PFSK-1 (cell line): ENCODE results near the gene BZW1.

Experiments used
- FOXP2 ChIP-seq: optimal IDR thresholded peaks from 2 replicates; pipeline ENCODE3; 2011; ENCODE audit warnings: borderline replicate concordance, control low read depth, inconsistent platforms; ENCODE audit not compliant: insufficient read depth; ENCODE audit errors: extremely low read length, extremely low read depth
- POLR2AphosphoS5 ChIP-seq: IDR thresholded peaks from 2 replicates; pipeline ENCODE4 v1.6.1; 2012; ENCODE audit warnings: low read depth, mild to moderate bottlenecking, control low read depth, low read length, moderate library complexity
- SIN3A ChIP-seq: IDR thresholded peaks from 2 replicates; pipeline ENCODE4 v1.6.1; 2012; ENCODE audit warnings: mild to moderate bottlenecking, low read length, moderate library complexity, borderline replicate concordance; ENCODE audit not compliant: insufficient read depth
- TAF1 ChIP-seq: IDR thresholded peaks from 2 replicates; pipeline ENCODE4 v1.6.1; 2012; ENCODE audit warnings: low read length, control low read depth, borderline replicate concordance; ENCODE audit not compliant: insufficient read depth
- TF ChIP-seq, protein P1 (sequence below), 2 experiments: IDR thresholded peaks; 2 replicates each; pipeline versions ENCODE4 v1.6.1 to v1.8.0; 2011 to 2012; ENCODE audit warnings: low read depth in 2 of 2, low read length in 2 of 2, control low read depth in 1 of 2, inconsistent platforms in 1 of 2, mild to moderate bottlenecking in 1 of 2, moderate library complexity in 1 of 2; ENCODE audit not compliant: insufficient read depth in 1 of 2

BZW1 gene

DNA sequence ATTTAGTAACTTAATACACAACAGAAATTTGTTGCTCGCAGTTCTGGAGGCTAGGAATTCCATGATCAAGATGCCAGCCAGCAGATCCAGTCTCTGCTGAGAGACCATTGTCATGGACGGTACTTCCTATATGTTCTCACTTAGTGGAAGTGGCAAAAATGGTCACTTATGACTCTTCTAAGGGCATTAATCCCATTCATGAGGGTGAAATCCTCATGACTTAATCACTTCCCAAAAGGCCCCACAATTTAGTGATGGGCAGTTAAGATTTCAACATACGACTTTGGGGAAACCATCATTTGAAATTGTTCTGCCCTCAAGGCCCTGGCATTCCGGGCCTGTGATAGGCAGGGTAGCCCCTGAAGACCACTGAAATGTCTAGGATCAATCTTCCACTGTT is 23.0 kb downstream of the BZW1 start:
- no peak for TF ChIP-seq FOXP2
- no peak for TF ChIP-seq TAF1
- TF ChIP-seq, protein P1, sequence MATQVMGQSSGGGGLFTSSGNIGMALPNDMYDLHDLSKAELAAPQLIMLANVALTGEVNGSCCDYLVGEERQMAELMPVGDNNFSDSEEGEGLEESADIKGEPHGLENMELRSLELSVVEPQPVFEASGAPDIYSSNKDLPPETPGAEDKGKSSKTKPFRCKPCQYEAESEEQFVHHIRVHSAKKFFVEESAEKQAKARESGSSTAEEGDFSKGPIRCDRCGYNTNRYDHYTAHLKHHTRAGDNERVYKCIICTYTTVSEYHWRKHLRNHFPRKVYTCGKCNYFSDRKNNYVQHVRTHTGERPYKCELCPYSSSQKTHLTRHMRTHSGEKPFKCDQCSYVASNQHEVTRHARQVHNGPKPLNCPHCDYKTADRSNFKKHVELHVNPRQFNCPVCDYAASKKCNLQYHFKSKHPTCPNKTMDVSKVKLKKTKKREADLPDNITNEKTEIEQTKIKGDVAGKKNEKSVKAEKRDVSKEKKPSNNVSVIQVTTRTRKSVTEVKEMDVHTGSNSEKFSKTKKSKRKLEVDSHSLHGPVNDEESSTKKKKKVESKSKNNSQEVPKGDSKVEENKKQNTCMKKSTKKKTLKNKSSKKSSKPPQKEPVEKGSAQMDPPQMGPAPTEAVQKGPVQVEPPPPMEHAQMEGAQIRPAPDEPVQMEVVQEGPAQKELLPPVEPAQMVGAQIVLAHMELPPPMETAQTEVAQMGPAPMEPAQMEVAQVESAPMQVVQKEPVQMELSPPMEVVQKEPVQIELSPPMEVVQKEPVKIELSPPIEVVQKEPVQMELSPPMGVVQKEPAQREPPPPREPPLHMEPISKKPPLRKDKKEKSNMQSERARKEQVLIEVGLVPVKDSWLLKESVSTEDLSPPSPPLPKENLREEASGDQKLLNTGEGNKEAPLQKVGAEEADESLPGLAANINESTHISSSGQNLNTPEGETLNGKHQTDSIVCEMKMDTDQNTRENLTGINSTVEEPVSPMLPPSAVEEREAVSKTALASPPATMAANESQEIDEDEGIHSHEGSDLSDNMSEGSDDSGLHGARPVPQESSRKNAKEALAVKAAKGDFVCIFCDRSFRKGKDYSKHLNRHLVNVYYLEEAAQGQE (IDR thresholded peaks at IDR 0.05; ENCODE audit: insufficient read depth in 1 of 2, low read depth in 2 of 2, low read length in 2 of 2): no peak
- TF ChIP-seq SIN3A: no peak
- TF ChIP-seq POLR2AphosphoS5: no peak

DNA sequence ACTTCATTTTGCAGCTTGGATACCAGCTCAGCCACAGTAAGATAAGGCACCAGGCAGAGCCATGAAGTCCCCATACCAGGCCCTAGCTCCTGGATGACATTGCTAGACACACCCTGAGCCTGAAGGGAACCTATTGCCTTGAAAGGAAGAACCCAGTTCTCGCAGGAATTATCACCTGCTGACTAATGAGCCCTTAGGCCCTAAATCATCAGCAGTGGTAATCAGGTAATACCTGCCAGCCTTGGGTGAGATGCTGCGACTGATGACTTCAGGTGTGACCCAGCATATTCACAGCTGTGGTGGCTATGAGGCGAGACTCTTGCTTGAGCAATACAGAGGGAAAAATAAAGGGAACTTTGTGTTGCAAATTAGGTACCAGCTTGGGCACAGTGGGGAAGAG is 27.8 kb downstream of the BZW1 start:
- TF ChIP-seq SIN3A: no peak
- TF ChIP-seq, protein P1 (IDR thresholded peaks at IDR 0.05; ENCODE audit: insufficient read depth in 1 of 2, low read depth in 2 of 2, low read length in 2 of 2): no peak
- TF ChIP-seq FOXP2: no peak
- no peak for TF ChIP-seq TAF1
- no peak for TF ChIP-seq POLR2AphosphoS5

DNA sequence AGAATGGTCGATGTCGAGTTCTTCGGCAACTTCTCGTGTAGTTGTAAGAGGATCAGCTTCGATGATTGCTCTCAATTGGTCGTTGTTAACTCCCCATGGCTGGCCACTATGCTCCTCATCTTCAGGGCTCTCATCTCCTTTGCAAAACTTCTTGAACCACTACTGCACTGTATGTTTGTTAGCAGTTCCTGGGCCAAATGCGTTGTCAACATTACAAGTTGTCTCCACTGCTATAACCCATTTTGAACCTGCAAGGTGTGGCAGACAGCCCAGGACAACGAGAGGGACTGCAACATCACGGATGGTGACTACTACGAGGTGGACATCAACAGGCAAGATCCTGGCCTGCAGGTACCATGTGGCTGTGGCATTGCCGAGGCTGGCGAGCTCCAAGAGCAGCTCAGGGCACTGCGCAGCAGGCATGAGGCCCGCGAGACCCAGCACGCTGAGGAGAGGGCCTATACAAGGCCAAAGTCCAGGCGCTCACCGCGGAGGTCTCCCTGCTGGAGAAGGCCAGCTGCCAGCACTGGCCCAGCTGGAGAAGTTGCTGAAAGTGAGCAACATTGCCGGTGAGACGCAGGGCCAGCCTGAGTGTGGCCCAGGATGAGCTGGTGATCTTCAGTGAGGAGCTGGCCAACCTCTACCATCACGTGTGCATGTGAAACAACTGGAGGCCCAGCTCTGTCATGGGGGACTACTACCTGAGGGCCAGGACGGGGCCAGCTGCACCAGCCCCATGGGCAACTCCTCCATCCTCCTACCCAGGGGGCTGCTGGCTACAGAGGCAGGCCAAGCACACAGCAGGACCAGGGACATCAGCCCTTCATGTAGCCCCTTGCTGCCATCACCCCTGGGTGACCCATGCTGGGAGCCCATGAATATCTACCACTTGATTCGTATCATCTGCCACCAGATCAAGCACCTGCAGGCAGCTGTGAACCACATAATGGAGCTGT is 32.6 kb downstream of the BZW1 start:
- TF ChIP-seq POLR2AphosphoS5 (no peak), FOXP2 (no peak), SIN3A (no peak)
- TF ChIP-seq, protein P1 (IDR thresholded peaks at IDR 0.05; ENCODE audit: insufficient read depth in 1 of 2, low read depth in 2 of 2, low read length in 2 of 2): no peak

DNA sequence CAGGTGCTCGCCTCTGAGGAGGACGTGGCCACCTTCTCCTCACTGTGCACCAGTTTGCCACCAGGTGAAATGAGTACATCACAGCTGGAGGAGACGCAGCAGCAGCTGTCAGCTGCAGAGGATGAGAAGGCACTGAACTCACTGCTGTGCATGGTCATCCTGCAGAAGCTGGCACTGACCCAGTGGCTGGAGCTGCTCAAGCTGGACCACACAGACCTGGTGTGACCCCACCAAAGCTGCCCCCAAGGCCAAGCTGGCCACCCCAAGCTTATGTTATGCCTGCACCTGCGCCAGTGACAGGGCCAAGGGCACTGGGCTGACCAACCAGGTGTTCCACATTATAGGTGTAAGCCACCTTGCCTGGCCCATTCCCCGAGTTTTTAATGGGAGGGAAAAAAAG is 33.5 kb downstream of the BZW1 start:
- TF ChIP-seq TAF1 (no peak), POLR2AphosphoS5 (no peak), FOXP2 (no peak), SIN3A (no peak)

DNA sequence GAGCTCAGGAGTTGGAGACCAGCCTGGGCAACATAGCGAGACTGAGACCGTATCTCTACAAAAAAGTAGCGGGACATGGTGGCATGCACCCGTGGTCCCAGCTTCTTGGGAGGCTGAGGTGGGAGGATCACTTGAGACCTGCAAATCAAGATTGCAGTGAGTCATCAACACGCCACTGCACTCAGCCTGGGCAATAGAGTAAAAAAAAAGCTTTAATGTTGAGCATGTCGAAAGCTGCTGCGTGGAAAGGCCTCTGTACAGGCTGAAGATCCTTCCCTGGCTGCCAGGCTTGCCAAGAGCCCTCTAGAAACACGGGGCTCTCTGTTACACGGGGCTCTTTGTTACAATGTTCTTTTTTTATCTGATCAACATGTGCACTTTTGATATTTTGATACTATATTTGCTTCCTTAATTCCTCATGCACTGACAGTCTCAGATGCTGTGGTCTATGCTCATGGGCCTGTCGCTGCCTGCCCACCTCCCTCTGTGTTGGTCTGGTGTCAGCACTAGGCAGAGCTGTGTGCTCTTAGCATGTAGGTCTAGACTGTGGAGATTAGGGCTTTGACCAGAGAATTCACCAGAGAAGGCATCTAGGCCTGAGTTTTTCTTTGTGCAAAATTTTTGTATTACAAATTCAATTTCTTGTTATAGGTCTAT is 34.1 kb downstream of the BZW1 start:
- TF ChIP-seq FOXP2 (no peak), TAF1 (no peak), SIN3A (no peak), POLR2AphosphoS5 (no peak)
- TF ChIP-seq, protein P1 (IDR thresholded peaks at IDR 0.05; ENCODE audit: insufficient read depth in 1 of 2, low read depth in 2 of 2, low read length in 2 of 2): no peak
